Loucy (cell line): Measurements from ENCODE around the gene STXBP5.

ENCODE experiments used
- H2AFZ ChIP-seq: fragments of 200-600 bp; sonication (generic); 2 replicates; pipeline ENCODE4 v1.6.0; 2016; ENCODE audit warnings: antibody characterized with exemption, mild to moderate bottlenecking, low read length, moderate library complexity
- H3F3A ChIP-seq: fragments of 200-600 bp; 2 replicates; pipeline ENCODE4 v1.6.0; 2016; ENCODE audit warnings: antibody characterized with exemption, low read depth, mild to moderate bottlenecking
- H3K27me3 ChIP-seq: fragments of 200-600 bp; sonication (generic); 2 replicates; pipeline ENCODE4 v1.6.1; 2014; ENCODE audit warnings: low read length, mild to moderate bottlenecking; ENCODE audit not compliant: insufficient read depth, poor library complexity, severe bottlenecking
- H3K36me3 ChIP-seq: fragments of 200-600 bp; sonication (generic); 2 replicates; pipeline ENCODE4 v1.6.1; 2016; ENCODE audit warnings: low read length; ENCODE audit not compliant: insufficient read depth
- H3K4me1 ChIP-seq: fragments of 200-600 bp; sonication (generic); 2 replicates; pipeline ENCODE4 v1.5.1; 2014; ENCODE audit warnings: low read length, mild to moderate bottlenecking; ENCODE audit not compliant: insufficient read depth, poor library complexity, severe bottlenecking
- H3K4me2 ChIP-seq: fragments of 200-600 bp; sonication (generic); 2 replicates; pipeline ENCODE4 v1.6.0; 2014; ENCODE audit warnings: antibody characterized with exemption, low read length, low read depth, mild to moderate bottlenecking; ENCODE audit not compliant: poor library complexity, severe bottlenecking
- H3K4me3 ChIP-seq: fragments of 200-600 bp; sonication (generic); 2 replicates; pipeline ENCODE4 v1.5.1; 2014; ENCODE audit warnings: low read length, mild to moderate bottlenecking, mixed read lengths; ENCODE audit not compliant: poor library complexity, severe bottlenecking
- H3K79me2 ChIP-seq: fragments of 200-600 bp; sonication (generic); 2 replicates; pipeline ENCODE4 v1.6.1; 2014; ENCODE audit warnings: low read length; ENCODE audit not compliant: insufficient read depth
- H3K9ac ChIP-seq: fragments of 200-600 bp; sonication (generic); 2 replicates; pipeline ENCODE4 v1.6.0; 2014; ENCODE audit warnings: mild to moderate bottlenecking, low read depth, low read length, moderate library complexity; ENCODE audit not compliant: poor library complexity, severe bottlenecking
- H3K9me2 ChIP-seq: fragments of 200-600 bp; sonication (generic); replicated peaks from 2 replicates; pipeline ENCODE4 v1.6.1; 2016; ENCODE audit warnings: low read depth, low read length, mixed read lengths
- H3K9me3 ChIP-seq: fragments of 200-600 bp; sonication (generic); 2 replicates; pipeline ENCODE4 v1.6.1; 2014; ENCODE audit warnings: mild to moderate bottlenecking, antibody characterized with exemption, low read length, low read depth; ENCODE audit not compliant: insufficient read depth
- H4K20me1 ChIP-seq: fragments of 200-600 bp; sonication (generic); 2 replicates; pipeline ENCODE4 v1.6.0; 2014; ENCODE audit warnings: antibody characterized with exemption, low read length, mild to moderate bottlenecking; ENCODE audit not compliant: insufficient read depth, poor library complexity, severe bottlenecking
- CTCF ChIP-seq: fragments of 200-600 bp; sonication (generic); conservative IDR thresholded peaks from 2 replicates; pipeline ENCODE4 v1.5.1; 2014; ENCODE audit warnings: mild to moderate bottlenecking, antibody characterized with exemption, low read length
- EZH2phosphoT487 ChIP-seq: fragments of 200-600 bp; IDR thresholded peaks from 2 replicates; pipeline ENCODE4 v1.6.1; 2018; ENCODE audit warnings: antibody characterized with exemption, mild to moderate bottlenecking, moderate library complexity, borderline replicate concordance

STXBP5 gene

GRCh38 chr6:147195510-147195909, 8.7 kb upstream of the STXBP5 start:
- Histone ChIP-seq H3K4me1 (peaks cover 31% of the 10 kb centered on the region), H3K27me3 (no peaks in the 10 kb centered on the region), H3F3A (no peaks in the 10 kb centered on the region), H3K9me3 (no peaks in the 10 kb centered on the region), H3K9me2 (no peaks in the 10 kb centered on the region), H3K4me3 (peak overlapping the region; percentile 6), H3K36me3 (no peaks in the 10 kb centered on the region), H3K9ac (no peak overlapping the region), H4K20me1 (no peaks in the 10 kb centered on the region), H3K79me2 (no peaks in the 10 kb centered on the region), H3K4me2 (peak overlapping the region; percentile 74), H2AFZ (no peak overlapping the region)
- no peak for TF ChIP-seq CTCF
- no peak for TF ChIP-seq EZH2phosphoT487

GRCh38 chr6:147195987-147196386, 8.2 kb upstream of the STXBP5 start:
- Histone ChIP-seq H3K4me3 (no peak overlapping the region), H3K9me2 (no peaks in the 10 kb centered on the region), H3K79me2 (no peaks in the 10 kb centered on the region), H3K9me3 (no peaks in the 10 kb centered on the region), H3K36me3 (no peaks in the 10 kb centered on the region), H2AFZ (no peak overlapping the region), H3K27me3 (no peaks in the 10 kb centered on the region), H3K9ac (no peak overlapping the region), H3F3A (no peaks in the 10 kb centered on the region), H3K4me2 (peak overlapping the region; percentile 74), H4K20me1 (no peaks in the 10 kb centered on the region), H3K4me1 (peaks cover 31% of the 10 kb centered on the region)
- no peak for TF ChIP-seq EZH2phosphoT487
- TF ChIP-seq CTCF: no peak

- peaks cover 7% of the 10 kb centered on the region for H4K20me1 ChIP-seq
- no peaks in the 10 kb centered on the region for H3K9me2 ChIP-seq
- no peaks in the 10 kb centered on the region for H3F3A ChIP-seq
- H3K4me1 ChIP-seq: peaks cover 25% of the 10 kb centered on the region
- no peaks in the 10 kb centered on the region for H3K36me3 ChIP-seq
- no peak overlapping the region for H3K4me3 ChIP-seq
- H3K27me3 ChIP-seq: no peaks in the 10 kb centered on the region
- TF ChIP-seq EZH2phosphoT487 (no peak), CTCF (no peak)
- peaks cover 15% of the 10 kb centered on the region for H3K79me2 ChIP-seq
- no peak overlapping the region for H2AFZ ChIP-seq
- peak overlapping the region; percentile 22 for H3K4me2 ChIP-seq
- no peak overlapping the region for H3K9ac ChIP-seq
- H3K9me3 ChIP-seq: no peaks in the 10 kb centered on the region
These were observed 3.5 kb upstream of the STXBP5 start for GRCh38 chr6:147200711-147201110.
